IMR-90 (cell line): ENCODE results near the gene CFAP97D1. TPM values are rescaled to one million over a fixed set of nuclear protein-coding genes. Genes with fewer than 3 reads are reported as not detected.

Experiments used
- ATAC-seq: fragments of 200-7000 bp; cut with Tn5 transposase; 2 replicates; pipeline ENCODE4 v1.9.1; 2020; ENCODE audit warnings: low read depth, mild to moderate bottlenecking, moderate library complexity
- BruUV-seq: library from RNA; stranded (reverse); fragments of 400-500 nt; replicated peaks from 2 replicates; lab custom pipeline; 2021; lab: Mats Ljungman, UMichigan
- CTCF ChIA-PET: fragments of 300-600 bp; formaldehyde crosslinking; extraction: SDS; loops from one replicate; lab custom pipeline; 2021; ENCODE audit warnings: antibody characterized with exemption; lab: Yijun Ruan, JAX
- POLR2A ChIA-PET: fragments of 300-600 bp; sonication (Branson Sonifier 250); formaldehyde crosslinking; loops from one replicate; lab custom pipeline; 2022; ENCODE audit warnings: antibody characterized with exemption; ENCODE audit not compliant: unreplicated experiment; lab: Charles Lee
- DNase-seq: peaks from one replicate; pipeline ENCODE4 v3.0.0; 2013
- H2AFZ ChIP-seq: replicated peaks from 2 replicates; pipeline ENCODE3; 2013; ENCODE audit warnings: low read length, mild to moderate bottlenecking; ENCODE audit not compliant: poor library complexity
- H2AK5ac ChIP-seq: 2 replicates; pipeline ENCODE4 v1.6.1; 2013; ENCODE audit warnings: low read depth, low read length, inconsistent platforms
- H2AK9ac ChIP-seq: replicated peaks from 2 replicates; pipeline ENCODE3; 2013; ENCODE audit warnings: mild to moderate bottlenecking, low read depth, low read length, moderate library complexity; ENCODE audit not compliant: poor library complexity
- H2BK120ac ChIP-seq: 2 replicates; pipeline ENCODE4 v1.6.1; 2013; ENCODE audit warnings: low read depth, low read length, inconsistent platforms
- H2BK15ac ChIP-seq: 3 replicates; pipeline ENCODE4 v1.6.1; 2013; ENCODE audit warnings: low read depth, low read length, inconsistent platforms
- H2BK20ac ChIP-seq: 2 replicates; pipeline ENCODE4 v1.6.1; 2013; ENCODE audit warnings: low read depth, mild to moderate bottlenecking, inconsistent platforms, low read length, moderate library complexity
- H2BK5ac ChIP-seq: 2 replicates; pipeline ENCODE4 v1.6.1; 2013; ENCODE audit warnings: mild to moderate bottlenecking, low read depth, low read length, inconsistent platforms; ENCODE audit not compliant: poor library complexity, severe bottlenecking
- H3K14ac ChIP-seq: replicated peaks from 2 replicates; pipeline ENCODE4 v1.6.1; 2013; ENCODE audit warnings: low read depth, low read length, inconsistent platforms
- H3K18ac ChIP-seq: 2 replicates; pipeline ENCODE4 v1.6.1; 2013; ENCODE audit warnings: low read depth, low read length, control low read depth
- H3K23ac ChIP-seq: 2 replicates; pipeline ENCODE4 v1.6.1; 2013; ENCODE audit warnings: low read depth, low read length, inconsistent platforms
- H3K27ac ChIP-seq: 2 replicates; pipeline ENCODE4 v1.5.1; 2013; ENCODE audit warnings: mild to moderate bottlenecking, control low read depth, low read length; ENCODE audit not compliant: insufficient read depth
- H3K27me3 ChIP-seq: 2 replicates; pipeline ENCODE4 v1.6.1; 2013; ENCODE audit warnings: low read length; ENCODE audit not compliant: control insufficient read depth, insufficient read depth
- H3K36me3 ChIP-seq: 2 replicates; pipeline ENCODE4 v1.6.1; 2013; ENCODE audit warnings: low read length, mixed read lengths; ENCODE audit not compliant: control insufficient read depth, insufficient read depth
- H3K4ac ChIP-seq: 2 replicates; pipeline ENCODE4 v1.6.1; 2013; ENCODE audit warnings: low read depth, low read length, inconsistent platforms
- H3K4me1 ChIP-seq: 2 replicates; pipeline ENCODE4 v1.6.1; 2013; ENCODE audit warnings: low read length, mixed read lengths; ENCODE audit not compliant: control insufficient read depth, insufficient read depth
- H3K4me2 ChIP-seq: 2 replicates; pipeline ENCODE4 v1.6.1; 2013; ENCODE audit warnings: low read depth, mild to moderate bottlenecking, control low read depth, low read length, moderate library complexity
- H3K4me3 ChIP-seq: 2 replicates; pipeline ENCODE4 v1.5.1; 2013; ENCODE audit warnings: low read depth, mild to moderate bottlenecking, control low read depth, low read length, moderate library complexity; ENCODE audit not compliant: insufficient read depth
- H3K56ac ChIP-seq: 2 replicates; pipeline ENCODE4 v1.6.1; 2013; ENCODE audit warnings: low read length, inconsistent platforms; ENCODE audit not compliant: insufficient read depth; ENCODE audit errors: extremely low read depth
- H3K79me1 ChIP-seq, 2 experiments: 2 replicates each; pipeline ENCODE4 v1.6.1; 2013; ENCODE audit warnings: low read length in 2 of 2, inconsistent platforms in 1 of 2, low read depth in 1 of 2
- H3K9ac ChIP-seq: 2 replicates; pipeline ENCODE4 v1.6.1; 2013; ENCODE audit warnings: low read depth, low read length, control low read depth
- H3K9me1 ChIP-seq: 2 replicates; pipeline ENCODE4 v1.6.1; 2013; ENCODE audit warnings: low read length, inconsistent platforms; ENCODE audit not compliant: insufficient read depth
- H3K9me3 ChIP-seq: 2 replicates; pipeline ENCODE4 v1.6.1; 2013; ENCODE audit warnings: low read length; ENCODE audit not compliant: control insufficient read depth, insufficient read depth
- H4K20me1 ChIP-seq: 2 replicates; pipeline ENCODE4 v1.6.1; 2013; ENCODE audit warnings: low read length, inconsistent platforms; ENCODE audit not compliant: insufficient read depth
- H4K5ac ChIP-seq: 2 replicates; pipeline ENCODE4 v1.6.1; 2013; ENCODE audit warnings: mild to moderate bottlenecking, low read depth, low read length, control low read depth
- H4K8ac ChIP-seq, 2 experiments: 2 replicates each; pipeline ENCODE4 v1.6.1; 2013; ENCODE audit warnings: low read depth in 2 of 2, low read length in 2 of 2, control low read depth in 1 of 2, inconsistent platforms in 1 of 2
- H4K91ac ChIP-seq: 2 replicates; pipeline ENCODE4 v1.6.1; 2013; ENCODE audit warnings: low read depth, low read length, inconsistent platforms; ENCODE audit not compliant: insufficient read depth
- BHLHE40 ChIP-seq: fragments of 150-350 bp; IDR thresholded peaks from 2 replicates; pipeline ENCODE4 v1.6.1; 2016; ENCODE audit warnings: mild to moderate bottlenecking, low read depth, low read length
- MAFK ChIP-seq: IDR thresholded peaks from 2 replicates; pipeline ENCODE4 v1.6.1; 2012; ENCODE audit warnings: low read depth, low read length, improper control_type of control experiment
- RFX5 ChIP-seq: IDR thresholded peaks from 2 replicates; pipeline ENCODE4 v1.8.0; 2012; ENCODE audit warnings: low read depth, mild to moderate bottlenecking, low read length, moderate library complexity
- SMC3 ChIP-seq: fragments of 150-350 bp; IDR thresholded peaks from 2 replicates; pipeline ENCODE4 v1.6.1; 2016; ENCODE audit warnings: low read depth, mild to moderate bottlenecking, antibody characterized with exemption, low read length, moderate library complexity
- WGBS, 2 experiments: methylation state at CpG; one replicate each; pipeline versions ENCODE4 v1.1.5 to v1.1.7; 2013; ENCODE audit warnings: missing lambda C conversion rate in 2 of 2; ENCODE audit not compliant: insufficient read length in 1 of 2; ENCODE audit errors: extremely low coverage in 2 of 2; 5-methylcytosine and 5-hydroxymethylcytosine counted together
- dilution Hi-C: fragments of 300-500 bp; cut with HindIII; formaldehyde crosslinking; loops from one replicate; pipeline ENCODE4 v1.14.3; 2018; ENCODE audit warnings: low sequenced_read_pairs; ENCODE audit not compliant: unreplicated experiment
- in situ Hi-C: fragments of 300-500 bp; cut with MboI; formaldehyde crosslinking; loops from 3 replicates; pipeline ENCODE4 v1.14.3; 2019; ENCODE audit warnings: low sequenced_read_pairs, inconsistent platforms, mixed read lengths
- intact Hi-C: fragments of 100-400 bp; cut with micrococcal nuclease; formaldehyde crosslinking; loops from 2 replicates; pipeline ENCODE4 v1.10.0; 2022
- polyA plus RNA-seq, 3 experiments: library from polyadenylated mRNA; depleted of rRNA; stranded (reverse); fragments of >200 nt; gene quantifications; 2 replicates each; pipeline ENCODE4 v1.2.3, GENCODE V29; 2012; ENCODE audit warnings: low replicate concordance in 1 of 3
- total RNA-seq: library from RNA; depleted of rRNA; stranded (reverse); fragments of >200 nt; gene quantifications from 2 replicates; pipeline ENCODE4 v1.2.3, GENCODE V29; 2012
- TF ChIP-seq, protein P1 (sequence below): fragments of 150-350 bp; IDR thresholded peaks from 2 replicates; pipeline ENCODE4 v1.6.1; 2016; ENCODE audit warnings: low read depth, mild to moderate bottlenecking, low read length, moderate library complexity, borderline replicate concordance

CFAP97D1 gene
- total and polyA plus RNA-seq, 2 of the 4 experiments (the other 2 are of a cell fraction): under 0.01 TPM; not detected in 1

DNA sequence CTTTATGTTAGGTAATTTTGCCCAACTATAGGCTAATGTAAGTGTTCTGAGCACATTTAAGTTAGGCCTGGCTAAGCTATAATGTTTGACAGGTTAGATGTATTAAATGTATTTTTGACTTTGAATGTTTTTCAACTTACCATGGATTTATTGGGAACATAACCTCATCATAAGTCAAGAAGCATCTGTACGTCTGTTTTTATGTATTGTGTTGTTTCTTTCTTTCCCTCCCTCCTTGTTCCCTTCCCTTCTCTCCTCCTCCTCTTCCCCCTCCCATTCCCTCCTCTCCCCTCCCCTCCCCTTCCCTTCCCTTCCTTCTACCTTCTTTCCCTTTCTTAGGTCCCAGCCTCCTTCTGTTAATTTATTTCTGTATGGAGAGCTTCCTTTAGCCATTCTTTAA lies 9.2 kb downstream of the CFAP97D1 start:
- Histone ChIP-seq H4K8ac (no peak overlapping the region), H4K5ac (no peak overlapping the region), H3K56ac (no peak overlapping the region), H3K9me1 (peaks cover 4% of the 10 kb centered on the region), H3K4ac (no peak overlapping the region), H2AK5ac (no peak overlapping the region), H2BK120ac (no peak overlapping the region), H3K23ac (no peak overlapping the region), H3K18ac (no peak overlapping the region), H2BK15ac (no peak overlapping the region), H3K36me3 (no peaks in the 10 kb centered on the region), H4K91ac (no peak overlapping the region), H3K9me3 (no peaks in the 10 kb centered on the region), H2AFZ (no peak overlapping the region), H3K4me3 (no peak overlapping the region), H3K79me1 (no peaks in the 10 kb centered on the region), H4K20me1 (no peaks in the 10 kb centered on the region; the same call in 1 of the 2 replicates), H2AK9ac (no peak overlapping the region), H3K27ac (no peak overlapping the region), H3K27me3 (no peaks in the 10 kb centered on the region), H2BK20ac (no peak overlapping the region), H3K4me1 (peaks cover 2% of the 10 kb centered on the region), H3K4me2 (no peak overlapping the region), H3K9ac (no peak overlapping the region), H3K14ac (no peak overlapping the region), H2BK5ac (no peak overlapping the region)
- ChIA-PET POLR2A (interaction anchor here (0.6 kb wide), 1 partner anchor 11 kb away, joined by 3 read pairs; no protein-coding TSS in a partner anchor), CTCF (no interaction called here)
- BruUV-seq: no TSS peak
- dilution Hi-C loops (no loop called here), intact Hi-C loops (no loop called here), in situ Hi-C loops (no loop called here)
- ATAC-seq (no peak), DNase-seq (no peak)
- TF ChIP-seq BHLHE40 (no peak), SMC3 (no peak), MAFK (no peak), RFX5 (no peak)
- TF ChIP-seq, protein P1, sequence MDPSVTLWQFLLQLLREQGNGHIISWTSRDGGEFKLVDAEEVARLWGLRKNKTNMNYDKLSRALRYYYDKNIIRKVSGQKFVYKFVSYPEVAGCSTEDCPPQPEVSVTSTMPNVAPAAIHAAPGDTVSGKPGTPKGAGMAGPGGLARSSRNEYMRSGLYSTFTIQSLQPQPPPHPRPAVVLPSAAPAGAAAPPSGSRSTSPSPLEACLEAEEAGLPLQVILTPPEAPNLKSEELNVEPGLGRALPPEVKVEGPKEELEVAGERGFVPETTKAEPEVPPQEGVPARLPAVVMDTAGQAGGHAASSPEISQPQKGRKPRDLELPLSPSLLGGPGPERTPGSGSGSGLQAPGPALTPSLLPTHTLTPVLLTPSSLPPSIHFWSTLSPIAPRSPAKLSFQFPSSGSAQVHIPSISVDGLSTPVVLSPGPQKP: no peak
- no CpG with 5 or more reads among the region's 1 CpG for WGBS, 2 experiments
